Ramos (cell line): ENCODE results near the gene B4GAT1.
"Not testable (repeated sequence)": the region's sequence is repeated elsewhere in the genome, so short reads cannot be mapped to it uniquely, and the experiment has no call there.

Experiments
- in situ Hi-C: fragments of 300-500 bp; cut with MboI; formaldehyde crosslinking; loops from one replicate; pipeline ENCODE4 v1.14.3; 2022; ENCODE audit warnings: low sequenced_read_pairs; ENCODE audit not compliant: unreplicated experiment

Gene B4GAT1

DNA sequence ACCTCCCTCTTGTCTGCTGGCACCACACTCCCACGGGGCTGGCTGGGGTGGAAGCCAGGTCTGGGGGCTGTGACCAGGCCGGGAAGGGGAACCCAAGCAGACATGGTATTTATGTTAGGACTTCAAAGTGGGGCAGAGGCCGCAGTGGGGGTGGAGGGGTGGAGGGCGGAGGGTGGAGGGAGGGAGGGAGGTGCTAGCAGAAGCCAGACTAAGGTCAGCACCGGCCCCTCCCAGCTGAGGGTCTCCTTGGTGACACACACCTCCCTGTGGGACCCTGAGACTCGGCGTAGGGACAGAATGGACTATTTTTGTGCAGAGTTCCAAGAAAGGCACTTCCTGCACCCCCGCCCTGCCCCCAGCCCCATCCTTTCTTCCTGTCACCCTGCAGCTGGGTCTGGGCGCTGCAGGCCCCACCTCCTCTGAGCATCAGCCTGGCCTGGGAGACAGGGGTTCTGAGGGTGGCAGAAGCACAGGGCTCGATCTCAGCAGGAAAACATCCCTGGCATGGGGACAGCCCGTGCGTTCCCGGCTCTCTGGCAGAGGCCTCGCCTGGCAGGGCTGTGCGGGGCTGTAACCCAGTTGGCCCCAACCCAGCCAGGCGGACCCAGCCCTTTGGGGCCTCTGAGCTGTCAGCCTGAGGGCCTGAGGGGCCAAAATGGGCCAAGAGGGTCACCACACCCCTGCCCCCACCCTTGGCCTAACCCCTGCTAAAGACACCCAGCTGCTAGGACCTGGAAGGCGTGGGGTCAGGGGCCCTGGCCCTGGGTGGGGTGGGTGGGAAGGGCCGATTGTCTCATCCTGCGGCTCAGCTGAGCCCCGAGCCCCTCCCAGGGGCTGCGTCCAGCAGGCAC, 20.9 kb downstream of the B4GAT1 start:
- in situ Hi-C loops, result no loop called here

GRCh38 chr11:66325263-66325671, 22.2 kb downstream of the B4GAT1 start:
- in situ Hi-C loops, result no loop called here

GRCh38 chr11:66324664-66325063, 22.8 kb downstream of the B4GAT1 start:
- in situ Hi-C loops, result no loop called here

- in situ Hi-C loops, result no loop called here
Measured at GRCh38 chr11:66323684-66324083, 23.7 kb downstream of the B4GAT1 start.

GRCh38 chr11:66322732-66323427, 24.5 kb downstream of the B4GAT1 start:
- in situ Hi-C loops, result no loop called here

GRCh38 chr11:66321606-66322005, 25.8 kb downstream of the B4GAT1 start:
- in situ Hi-C loops, result no loop called here

- in situ Hi-C loops, result not testable (repeated sequence)
Measured at GRCh38 chr11:66320748-66321147, 26.7 kb downstream of the B4GAT1 start.

DNA sequence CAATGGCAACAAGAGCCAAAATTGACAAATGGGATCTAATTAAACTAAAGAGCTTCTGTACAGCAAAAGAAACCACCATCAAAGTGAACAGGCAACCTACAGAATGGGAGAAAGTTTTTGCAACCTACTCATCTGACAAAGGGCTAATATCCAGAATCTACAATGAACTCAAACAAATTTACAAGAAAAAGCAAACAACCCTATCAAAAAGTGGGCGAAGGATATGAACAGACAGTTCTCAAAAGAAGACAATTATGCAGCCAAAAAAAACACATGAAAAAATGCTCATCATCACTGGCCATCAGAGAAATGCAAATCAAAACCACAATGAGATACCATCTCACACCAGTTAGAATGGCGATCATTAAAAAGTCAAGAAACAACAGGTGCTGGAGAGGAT, 27.1 kb downstream of the B4GAT1 start:
- in situ Hi-C loops, result not testable (repeated sequence)

GRCh38 chr11:66318600-66318970, 28.8 kb downstream of the B4GAT1 start:
- in situ Hi-C loops, result no loop called here

DNA sequence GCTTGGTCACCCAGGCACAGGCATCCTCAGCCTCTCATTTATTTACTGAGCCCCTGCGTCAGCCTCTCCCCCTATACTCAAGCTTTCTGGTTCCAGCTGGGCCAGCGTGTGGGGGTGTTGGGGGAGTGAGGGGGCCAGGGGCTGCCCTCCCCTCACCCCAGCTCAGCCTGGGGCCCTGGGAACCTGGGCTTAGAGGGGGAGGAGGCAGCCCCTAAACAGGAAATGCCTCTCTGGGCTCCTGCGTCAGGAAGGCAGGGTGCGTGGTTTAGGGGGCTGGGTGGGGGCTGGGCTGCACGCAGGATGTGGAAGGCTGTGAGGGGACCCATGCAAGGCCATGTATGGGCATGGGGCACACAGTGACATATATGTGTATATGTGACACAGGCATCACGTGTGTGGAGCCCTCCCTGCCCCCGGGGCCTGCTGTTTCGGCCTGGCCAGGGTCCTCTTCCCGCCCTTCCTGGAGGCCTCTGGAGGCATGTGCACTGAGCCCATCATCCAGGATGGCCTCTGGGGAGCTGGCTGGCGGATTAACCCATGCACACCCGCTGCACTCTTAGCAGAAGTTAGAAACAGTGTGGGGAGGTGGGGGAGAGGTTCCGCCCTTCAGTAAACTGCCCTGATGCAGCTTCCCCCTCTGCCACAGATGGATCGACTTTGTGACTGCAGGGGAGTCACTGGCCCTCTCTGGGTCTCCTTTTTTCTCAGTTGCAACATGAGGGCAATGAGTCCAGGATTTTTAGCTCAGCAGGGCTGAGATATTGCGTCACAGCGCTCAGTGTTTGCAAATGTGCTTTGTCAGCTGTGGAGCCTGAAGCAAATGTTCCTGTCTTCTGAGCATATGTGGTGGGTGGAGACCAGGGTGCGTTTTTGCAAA, 29.5 kb downstream of the B4GAT1 start:
- in situ Hi-C loops, result no loop called here

GRCh38 chr11:66317322-66317722, 30.1 kb downstream of the B4GAT1 start:
- in situ Hi-C loops, result no loop called here

- in situ Hi-C loops, result no loop called here
Measured at GRCh38 chr11:66316849-66317251, 30.6 kb downstream of the B4GAT1 start, which contains the start of gene CD248. Gene CD248, minus strand, starts transcription at chr11:66317044. Its CDS starts 17 bp downstream, at chr11:66317027.

DNA sequence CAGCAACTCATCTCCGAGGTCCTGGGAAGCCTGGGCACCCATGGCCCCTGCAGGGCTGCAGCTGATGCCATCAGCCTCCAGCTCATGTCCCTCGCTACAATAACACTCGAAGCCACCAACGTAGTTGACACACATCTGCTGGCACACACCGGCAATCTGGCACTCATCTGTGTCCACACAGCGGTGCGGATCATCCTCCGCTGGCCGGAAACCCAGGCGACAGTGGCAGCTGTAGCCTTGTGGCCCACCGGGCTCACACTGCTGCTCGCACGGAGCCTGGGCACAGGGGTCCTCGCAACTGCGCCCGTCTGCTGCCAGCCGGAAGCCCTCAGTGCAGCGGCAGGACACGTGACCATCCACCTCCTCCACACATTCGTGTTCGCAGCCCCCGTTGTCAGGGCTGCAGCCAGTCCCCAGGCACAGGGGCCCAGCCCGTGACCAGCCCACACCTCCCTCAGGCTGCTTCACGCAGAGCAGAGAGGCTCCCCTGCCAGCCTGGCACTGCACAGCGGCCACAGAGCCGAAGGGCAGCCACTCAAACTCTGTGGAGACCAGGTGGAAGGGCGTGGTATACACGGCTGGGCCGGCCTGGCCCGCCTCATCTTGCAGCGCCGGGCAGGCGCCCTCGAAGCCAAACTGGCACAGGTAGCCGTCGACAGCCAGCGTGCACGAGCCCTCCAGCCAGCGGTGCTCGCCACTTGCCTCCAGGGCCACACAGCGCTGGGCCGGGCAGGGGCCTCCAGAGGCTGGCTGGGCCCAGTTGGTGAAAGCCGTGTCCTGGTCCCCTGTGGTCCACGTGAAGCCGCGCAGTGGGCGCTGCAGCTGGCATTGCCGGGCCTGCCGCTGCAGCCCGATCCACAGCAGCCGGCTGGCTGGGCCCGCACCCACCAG, 31.3 kb downstream of the B4GAT1 start:
- in situ Hi-C loops, result no loop called here

DNA sequence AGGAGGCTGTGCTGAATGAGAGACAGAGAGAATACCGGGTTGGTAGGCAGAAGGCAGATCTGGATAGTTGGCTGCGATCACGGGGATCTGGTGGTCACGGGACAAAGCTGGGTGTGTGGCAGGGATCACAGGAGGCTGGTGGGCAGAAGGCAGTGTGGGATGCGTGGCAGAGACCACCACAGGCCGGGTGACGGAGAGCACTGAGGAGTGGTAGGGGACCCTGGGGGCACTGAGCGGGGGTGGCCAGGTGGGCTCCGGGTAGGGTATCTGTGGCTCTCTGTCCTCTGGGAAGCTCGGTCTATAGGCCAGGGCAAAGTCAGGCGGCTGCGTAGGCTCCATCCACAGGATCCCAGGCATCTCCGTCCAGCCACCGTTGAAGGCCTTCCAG, 31.9 kb downstream of the B4GAT1 start:
- in situ Hi-C loops, result no loop called here

DNA sequence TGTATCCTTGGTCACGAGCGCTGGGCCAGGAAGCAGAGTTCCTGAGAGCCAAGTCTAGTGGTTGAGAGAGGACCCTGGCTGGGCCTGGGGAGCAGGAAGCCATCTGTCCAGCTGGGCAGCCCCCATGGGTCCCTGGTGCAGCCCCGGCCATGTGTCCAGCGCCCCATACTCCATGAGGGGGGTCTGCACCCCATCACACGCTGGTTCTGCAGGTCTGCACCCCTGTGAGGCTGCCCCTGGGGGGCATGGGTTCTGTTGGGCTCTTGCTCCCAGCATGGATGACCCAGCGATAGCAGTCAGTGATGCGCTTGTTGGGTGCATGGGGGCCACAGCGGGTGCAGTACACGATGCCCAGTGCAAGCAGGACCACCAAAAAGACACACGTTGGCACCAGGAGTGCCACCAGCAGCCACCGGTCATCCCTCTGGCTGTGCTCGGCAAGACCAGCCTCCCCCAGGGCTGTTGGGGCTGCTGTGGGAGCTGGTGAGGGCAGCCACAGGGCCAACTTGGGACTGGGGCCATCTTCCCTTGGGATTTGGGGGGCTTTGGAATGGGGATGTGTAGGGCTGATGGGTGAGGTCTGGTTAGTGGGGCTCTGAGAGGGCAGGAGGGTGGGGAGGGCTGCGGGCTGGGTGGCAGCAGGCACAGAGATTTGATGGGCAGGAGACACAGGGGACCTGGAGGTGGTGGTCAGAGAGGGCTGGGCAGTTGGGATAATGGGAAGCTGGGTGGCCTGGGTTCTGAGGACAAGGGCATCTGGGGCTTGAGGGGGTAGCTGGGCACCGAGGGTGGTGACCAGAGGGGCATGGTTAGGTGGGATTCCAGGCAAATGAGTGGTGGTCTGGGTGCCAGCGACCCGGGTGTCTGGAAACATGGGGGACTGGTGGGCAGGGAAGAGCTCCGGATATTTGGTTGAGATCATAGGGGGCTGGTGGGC, 32.6 kb downstream of the B4GAT1 start:
- in situ Hi-C loops, result no loop called here

GRCh38 chr11:66314186-66314501, 33.3 kb downstream of the B4GAT1 start:
- in situ Hi-C loops, result no loop called here

- in situ Hi-C loops, result no loop called here
Measured at GRCh38 chr11:66313321-66314185, 33.9 kb downstream of the B4GAT1 start.
